ENCODE data around the gene TMEM229B. TPM values are rescaled to one million over a fixed set of nuclear protein-coding genes. Genes with fewer than 3 reads are reported as not detected.

The TMEM229B gene
- total RNA-seq, 2 donors from 2014 or later: 2.1 to 4.1 TPM

DNA sequence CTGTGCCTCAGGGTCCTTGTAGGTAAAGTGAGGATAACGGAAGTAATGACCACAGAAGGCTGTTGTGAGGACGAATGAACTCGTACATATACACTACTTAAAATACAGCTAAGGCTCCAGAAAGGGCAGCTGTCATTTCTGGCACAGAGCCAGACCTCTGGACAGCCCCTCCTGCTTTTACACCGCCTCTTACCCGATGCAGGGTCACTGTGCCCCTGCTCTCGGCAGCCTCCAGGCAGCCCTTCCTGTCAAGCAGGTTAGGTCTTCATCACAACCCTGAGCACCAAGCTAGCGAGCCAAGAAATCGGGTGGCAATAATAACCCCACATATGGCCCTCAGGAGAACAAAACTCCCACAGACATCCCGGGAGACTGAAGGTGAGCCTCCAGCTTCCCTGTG is 8.5 kb downstream of the TMEM229B start:
- no peaks in the 10 kb centered on the region for H3K36me3 ChIP-seq
- no peak overlapping the region for H3K4me3 ChIP-seq
- no peak for ATAC-seq (ENCODE audit: insufficient number of reproducible peaks, low FRiP score, low read depth)
- H3K27me3 ChIP-seq (replicated peaks; ENCODE audit: insufficient read depth): no peaks in the 10 kb centered on the region
- no peak for DNase-seq (ENCODE audit: low spot score)
- TF ChIP-seq, protein P1, sequence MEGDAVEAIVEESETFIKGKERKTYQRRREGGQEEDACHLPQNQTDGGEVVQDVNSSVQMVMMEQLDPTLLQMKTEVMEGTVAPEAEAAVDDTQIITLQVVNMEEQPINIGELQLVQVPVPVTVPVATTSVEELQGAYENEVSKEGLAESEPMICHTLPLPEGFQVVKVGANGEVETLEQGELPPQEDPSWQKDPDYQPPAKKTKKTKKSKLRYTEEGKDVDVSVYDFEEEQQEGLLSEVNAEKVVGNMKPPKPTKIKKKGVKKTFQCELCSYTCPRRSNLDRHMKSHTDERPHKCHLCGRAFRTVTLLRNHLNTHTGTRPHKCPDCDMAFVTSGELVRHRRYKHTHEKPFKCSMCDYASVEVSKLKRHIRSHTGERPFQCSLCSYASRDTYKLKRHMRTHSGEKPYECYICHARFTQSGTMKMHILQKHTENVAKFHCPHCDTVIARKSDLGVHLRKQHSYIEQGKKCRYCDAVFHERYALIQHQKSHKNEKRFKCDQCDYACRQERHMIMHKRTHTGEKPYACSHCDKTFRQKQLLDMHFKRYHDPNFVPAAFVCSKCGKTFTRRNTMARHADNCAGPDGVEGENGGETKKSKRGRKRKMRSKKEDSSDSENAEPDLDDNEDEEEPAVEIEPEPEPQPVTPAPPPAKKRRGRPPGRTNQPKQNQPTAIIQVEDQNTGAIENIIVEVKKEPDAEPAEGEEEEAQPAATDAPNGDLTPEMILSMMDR (IDR thresholded peaks at IDR 0.05): no peak
- H3K4me1 ChIP-seq (ENCODE audit: control insufficient read depth in 1 of 2, low read depth in 2 of 2): no peaks in the 10 kb centered on the region
- H3K27ac ChIP-seq: no peak overlapping the region
- H3K9me3 ChIP-seq: no peaks in the 10 kb centered on the region

DNA sequence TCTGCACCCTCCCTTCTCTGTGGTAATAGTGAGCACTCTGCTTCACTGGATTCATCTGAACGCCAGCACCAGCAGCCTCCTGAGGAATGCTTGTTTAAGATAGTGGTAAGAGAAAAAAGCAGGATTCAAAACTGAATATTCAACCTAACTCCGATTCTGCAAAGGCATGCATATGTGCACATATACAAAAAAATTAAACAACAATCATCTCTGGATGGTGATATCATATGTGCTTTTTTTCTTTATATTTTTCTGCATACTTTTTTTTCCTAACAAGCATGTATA is 9.8 kb downstream of the TMEM229B start:
- TF ChIP-seq, protein P1 (IDR thresholded peaks at IDR 0.05): no peak
- H3K36me3 ChIP-seq: no peaks in the 10 kb centered on the region
- no peak overlapping the region for H3K27ac ChIP-seq
- H3K27me3 ChIP-seq (replicated peaks; ENCODE audit: insufficient read depth): no peaks in the 10 kb centered on the region
- no peaks in the 10 kb centered on the region for H3K4me1 ChIP-seq (ENCODE audit: control insufficient read depth in 1 of 2, low read depth in 2 of 2)
- DNase-seq (ENCODE audit: low spot score) (no peak), ATAC-seq (ENCODE audit: insufficient number of reproducible peaks, low FRiP score, low read depth) (no peak)
- H3K9me3 ChIP-seq: no peaks in the 10 kb centered on the region
- H3K4me3 ChIP-seq: no peak overlapping the region

DNA sequence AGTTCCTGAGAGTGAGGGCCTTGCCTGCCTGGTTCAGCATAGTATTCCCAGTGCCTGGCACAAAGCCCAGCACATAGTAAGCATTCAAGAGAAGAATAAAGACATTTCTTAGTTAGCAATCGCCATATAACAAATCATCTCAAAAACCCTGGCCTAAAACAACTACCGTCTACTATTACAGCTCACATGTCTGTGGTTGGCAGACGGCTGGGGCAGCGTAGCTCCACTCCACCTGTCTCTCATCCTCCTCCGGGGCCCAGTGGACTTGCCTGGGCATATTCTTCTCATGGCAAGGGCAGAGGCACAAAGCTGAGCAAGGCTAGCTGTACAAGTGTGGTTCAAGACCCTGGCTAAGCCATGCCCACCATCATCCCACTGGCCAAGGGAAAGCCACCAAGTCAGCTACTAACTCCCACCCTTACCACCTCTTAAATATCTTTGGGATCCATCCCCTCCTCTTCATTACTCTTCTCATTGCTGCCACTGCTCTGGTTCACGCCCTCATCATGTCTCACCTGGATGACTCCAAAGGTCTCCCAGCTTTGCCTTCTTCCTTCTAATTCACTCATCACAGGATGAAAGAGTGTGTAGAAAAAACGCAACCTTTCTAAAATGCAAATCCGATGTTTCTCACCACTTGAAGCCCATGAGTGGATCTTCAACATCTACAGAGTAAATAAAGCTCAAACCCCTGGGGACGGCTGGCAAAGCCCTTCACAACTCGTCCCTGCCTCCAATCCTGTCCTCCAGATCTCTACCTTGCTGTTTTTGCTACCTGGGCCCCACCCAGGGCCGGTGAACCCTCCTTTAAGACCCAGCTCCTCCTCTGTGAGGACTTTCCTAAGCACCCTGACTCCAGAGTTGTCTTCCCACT is 10.4 kb downstream of the TMEM229B start:
- no peaks in the 10 kb centered on the region for H3K4me1 ChIP-seq (ENCODE audit: control insufficient read depth in 1 of 2, low read depth in 2 of 2)
- no peak for ATAC-seq (ENCODE audit: insufficient number of reproducible peaks, low FRiP score, low read depth)
- no peaks in the 10 kb centered on the region for H3K36me3 ChIP-seq
- no peaks in the 10 kb centered on the region for H3K9me3 ChIP-seq
- no peaks in the 10 kb centered on the region for H3K27me3 ChIP-seq (replicated peaks; ENCODE audit: insufficient read depth)
- no peak for DNase-seq (ENCODE audit: low spot score)
- no peak overlapping the region for H3K4me3 ChIP-seq
- TF ChIP-seq, protein P1 (IDR thresholded peaks at IDR 0.05): no peak
- no peak overlapping the region for H3K27ac ChIP-seq

DNA sequence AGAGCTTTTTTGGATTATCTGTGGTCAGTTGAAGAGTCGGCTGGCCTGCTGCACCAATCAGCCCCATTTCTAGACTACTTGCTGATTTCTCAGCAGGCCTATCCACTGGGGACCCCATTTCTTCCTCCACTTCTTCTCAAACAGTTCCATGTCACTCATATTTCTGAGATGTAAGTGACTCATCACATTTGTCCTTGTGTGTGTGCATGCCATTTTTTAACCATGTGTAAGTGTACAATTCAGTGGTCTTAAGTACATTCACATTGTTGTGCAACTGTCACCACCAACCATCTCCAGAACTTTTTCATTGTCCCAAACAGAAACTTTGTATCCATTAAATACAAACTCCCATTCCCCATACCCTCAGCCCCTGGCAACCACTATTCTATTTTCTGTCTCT is 14.2 kb downstream of the TMEM229B start:
- no peaks in the 10 kb centered on the region for H3K36me3 ChIP-seq
- no peaks in the 10 kb centered on the region for H3K9me3 ChIP-seq
- H3K4me3 ChIP-seq: no peak overlapping the region
- DNase-seq (ENCODE audit: low spot score) (no peak), ATAC-seq (ENCODE audit: insufficient number of reproducible peaks, low FRiP score, low read depth) (no peak)
- TF ChIP-seq, protein P1 (IDR thresholded peaks at IDR 0.05): no peak
- H3K4me1 ChIP-seq (ENCODE audit: control insufficient read depth in 1 of 2, low read depth in 2 of 2): no peaks in the 10 kb centered on the region
- H3K27ac ChIP-seq: no peak overlapping the region
- H3K27me3 ChIP-seq (replicated peaks; ENCODE audit: insufficient read depth): no peaks in the 10 kb centered on the region

DNA sequence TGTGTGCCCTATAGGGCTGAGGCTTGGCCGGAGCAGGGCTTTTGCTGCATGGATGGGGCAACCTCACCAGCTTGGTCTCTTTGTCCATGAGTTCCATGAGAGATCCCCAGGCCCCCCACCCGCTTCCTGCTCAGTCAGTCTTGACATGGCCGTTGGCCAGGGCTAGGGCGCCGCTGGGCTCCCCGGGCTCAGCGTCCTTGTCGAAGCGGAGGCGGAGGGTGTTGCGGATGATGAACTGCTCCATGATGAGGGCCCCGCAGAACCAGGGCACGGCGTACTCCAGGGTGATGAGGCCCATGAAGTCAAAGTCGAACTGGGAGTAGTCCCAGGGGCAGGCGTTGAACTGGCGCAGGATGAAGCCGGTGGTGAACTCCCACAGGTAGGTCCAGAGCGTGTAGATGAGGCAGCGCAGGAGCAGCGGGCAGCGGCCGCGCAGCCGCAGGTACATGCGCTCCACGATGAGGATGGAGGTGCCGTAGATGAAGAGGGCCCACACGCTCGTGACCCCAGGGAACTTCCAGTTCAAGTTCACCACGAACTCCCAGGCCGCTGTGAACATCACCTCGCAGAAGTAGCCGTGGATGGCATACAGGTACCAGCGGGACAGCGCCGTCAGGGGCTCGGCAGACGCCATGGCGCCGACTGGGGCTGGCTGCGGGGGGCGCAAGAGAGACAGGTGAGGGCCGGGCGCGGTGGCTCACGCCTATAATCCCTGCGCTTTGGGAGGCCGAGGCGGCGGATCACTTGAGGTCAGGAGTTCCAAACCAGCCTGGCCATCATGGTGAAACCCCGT is 15.0 kb downstream of the TMEM229B start:
- H3K4me3 ChIP-seq: no peak overlapping the region
- H3K4me1 ChIP-seq (ENCODE audit: control insufficient read depth in 1 of 2, low read depth in 2 of 2): no peaks in the 10 kb centered on the region
- TF ChIP-seq, protein P1 (IDR thresholded peaks at IDR 0.05): no peak
- no peaks in the 10 kb centered on the region for H3K9me3 ChIP-seq
- no peak for ATAC-seq (ENCODE audit: insufficient number of reproducible peaks, low FRiP score, low read depth)
- DNase-seq (ENCODE audit: low spot score): no peak
- no peaks in the 10 kb centered on the region for H3K36me3 ChIP-seq
- H3K27ac ChIP-seq: no peak overlapping the region
- H3K27me3 ChIP-seq (replicated peaks; ENCODE audit: insufficient read depth): no peaks in the 10 kb centered on the region
